Endothelial cell of hepatic sinusoid (primary cell): ENCODE results near the gene MRPL50.

ENCODE experiments used
- in situ Hi-C: cut with HindIII; loops from 2 replicates; pipeline ENCODE4 v1.10.0; 2017; ENCODE audit warnings: low sequenced_read_pairs

Gene MRPL50

DNA sequence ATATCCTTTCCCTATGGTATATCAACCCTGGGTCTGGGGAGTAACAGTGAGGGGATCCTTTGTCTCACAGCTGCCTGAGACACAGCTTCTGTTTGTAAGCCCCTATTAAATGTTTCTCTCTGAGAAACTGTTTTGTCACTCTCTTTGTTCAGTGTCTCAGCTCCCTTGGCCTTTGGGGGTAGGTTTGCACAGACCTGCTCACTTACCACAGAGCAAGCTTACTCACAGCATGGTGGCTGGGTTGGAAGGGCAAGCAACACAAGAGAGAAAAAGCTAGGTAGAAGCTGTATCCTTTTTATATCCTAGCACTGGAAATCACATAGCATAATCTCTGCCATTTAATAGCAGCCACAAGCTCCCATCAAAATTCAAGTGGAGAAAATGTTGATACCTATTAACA is 18.1 kb downstream of the MRPL50 start:
- in situ Hi-C loops = no loop called here

DNA sequence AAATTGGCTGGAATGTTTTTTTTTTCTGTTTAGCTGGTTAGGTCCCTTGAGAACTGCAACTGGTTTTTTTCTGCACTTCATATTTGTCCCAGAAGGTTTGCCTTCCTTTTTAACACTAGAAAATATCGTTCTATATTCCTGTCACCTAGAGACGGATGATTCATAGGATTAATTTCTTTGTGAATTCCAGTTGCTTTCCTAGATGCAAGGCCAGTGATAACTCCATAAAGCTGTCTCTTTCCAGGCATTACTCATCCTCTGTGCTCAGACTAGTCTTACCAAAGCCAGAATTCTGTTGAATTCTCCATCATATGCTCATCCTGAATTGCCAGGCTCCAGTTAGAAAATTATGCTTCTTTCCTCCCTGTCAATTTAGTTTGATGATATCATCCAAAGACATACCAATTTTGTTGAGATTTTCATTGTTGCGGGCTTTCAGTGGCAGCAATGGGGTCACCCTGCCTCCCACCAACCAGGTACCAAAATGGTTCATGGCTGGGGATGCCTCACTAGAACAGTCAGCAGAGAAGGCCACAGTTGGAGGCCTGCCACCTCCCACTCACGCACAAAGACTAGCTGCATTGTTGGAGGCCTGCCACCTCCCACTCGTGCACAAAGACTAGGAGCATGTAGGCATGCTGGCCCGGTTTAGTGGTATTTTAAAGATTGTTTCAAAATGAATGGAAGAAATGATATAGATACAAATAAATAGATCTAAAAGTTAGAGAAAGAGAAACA is 22.1 kb downstream of the MRPL50 start:
- in situ Hi-C loops = no loop called here

DNA sequence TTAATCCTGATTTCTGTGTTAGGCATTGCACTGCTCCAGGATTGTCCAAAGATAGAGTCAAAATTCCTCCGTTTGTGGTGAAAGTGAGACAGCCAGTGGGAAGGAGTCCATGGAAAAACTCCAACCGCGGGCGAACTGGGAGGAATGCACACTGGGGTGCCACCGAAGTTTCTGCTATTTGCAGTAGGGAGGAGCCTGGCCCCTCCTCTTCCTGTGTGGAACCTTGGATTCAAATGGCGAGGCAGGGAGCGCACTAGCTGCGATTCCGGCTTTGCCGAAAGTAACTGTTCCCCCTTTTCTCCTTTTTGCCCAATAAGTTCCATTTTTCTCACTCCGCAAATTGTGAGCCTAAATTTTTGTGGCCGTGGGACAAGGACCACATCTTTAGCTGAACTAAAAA is 22.9 kb downstream of the MRPL50 start:
- in situ Hi-C loops = no loop called here

DNA sequence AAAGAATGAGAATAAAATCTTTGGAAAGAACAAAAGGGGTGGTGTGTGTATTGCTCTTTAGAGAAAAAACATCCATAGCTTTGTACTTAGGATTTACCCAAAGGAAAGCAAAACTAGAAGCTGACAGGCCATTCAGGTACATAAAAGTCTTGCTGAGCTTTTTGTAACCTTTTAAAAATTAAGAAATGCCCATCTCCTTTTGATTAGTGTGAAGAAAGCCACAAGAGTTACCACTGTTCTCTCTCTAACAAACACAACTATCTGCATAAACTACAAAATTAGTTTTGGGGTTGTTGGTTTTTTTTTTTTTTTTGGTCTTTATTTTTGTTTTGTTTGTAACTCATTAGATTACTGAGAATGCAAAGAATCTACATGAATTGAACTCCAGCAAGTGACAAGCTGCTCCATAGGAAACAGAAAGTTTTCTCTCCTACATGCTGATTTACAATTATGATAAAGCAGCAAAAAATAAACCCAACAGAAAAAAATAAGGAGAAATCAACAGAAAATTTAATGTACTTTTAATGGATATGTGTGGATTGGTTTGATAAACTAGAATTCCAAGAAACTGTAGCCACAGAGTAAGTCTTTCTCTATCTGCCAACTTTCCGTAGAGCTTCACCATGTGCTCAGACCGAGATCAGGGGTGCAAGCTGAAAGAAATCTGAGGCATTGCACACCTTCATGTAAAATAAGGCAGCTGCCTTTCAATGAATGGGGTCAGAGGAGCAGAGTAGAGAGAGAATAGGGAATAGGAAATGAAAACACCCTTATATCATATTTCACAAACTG is 25.9 kb downstream of the MRPL50 start:
- in situ Hi-C loops = no loop called here

DNA sequence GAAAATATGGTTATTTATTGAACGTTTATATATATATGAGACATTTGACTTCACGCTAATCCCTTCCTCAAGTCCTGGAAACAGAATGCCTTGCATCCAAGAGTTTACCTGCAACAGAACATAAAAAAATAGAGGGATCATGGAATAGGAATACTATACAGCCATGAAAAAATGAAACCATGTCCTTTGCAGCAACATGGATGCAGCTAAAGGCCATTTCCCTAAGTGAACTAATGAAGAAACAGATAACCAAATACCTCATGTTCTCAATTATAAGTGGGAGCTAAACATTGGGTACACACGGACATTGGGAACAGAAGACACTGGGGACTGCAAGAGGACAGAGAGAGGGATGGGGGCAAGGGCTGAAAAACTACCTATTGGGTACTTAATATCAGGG is 26.6 kb downstream of the MRPL50 start:
- in situ Hi-C loops = no loop called here

DNA sequence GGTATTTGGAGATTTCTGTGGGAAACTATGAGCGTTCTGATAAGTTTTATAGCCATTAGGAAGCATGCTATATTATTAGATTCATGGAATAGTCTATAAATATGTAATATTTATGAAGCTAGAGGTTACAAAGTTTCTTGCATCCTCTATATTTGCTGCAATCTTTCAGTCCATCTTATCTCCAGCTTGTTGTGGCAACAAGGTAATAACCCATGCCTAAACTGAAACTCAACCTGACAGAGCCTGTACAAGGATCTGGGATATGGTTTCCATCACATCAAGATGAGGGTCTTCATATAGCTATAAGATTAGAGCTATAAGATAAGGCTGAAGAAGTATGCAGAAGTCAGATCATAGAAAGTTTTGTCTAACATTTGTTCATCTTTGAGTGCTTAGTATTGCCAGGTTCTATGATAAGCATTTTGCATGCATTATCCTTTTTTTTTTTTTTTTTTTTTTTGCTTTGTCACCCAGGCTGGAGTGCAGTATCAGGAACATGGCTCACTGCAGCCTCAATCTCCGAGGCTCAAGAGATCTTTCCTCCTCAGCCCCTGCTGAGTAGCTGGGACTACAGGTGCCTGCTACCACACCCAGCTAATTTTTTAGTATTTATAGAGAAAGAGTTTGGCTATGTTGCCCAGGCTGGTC is 28.4 kb downstream of the MRPL50 start:
- in situ Hi-C loops = no loop called here

DNA sequence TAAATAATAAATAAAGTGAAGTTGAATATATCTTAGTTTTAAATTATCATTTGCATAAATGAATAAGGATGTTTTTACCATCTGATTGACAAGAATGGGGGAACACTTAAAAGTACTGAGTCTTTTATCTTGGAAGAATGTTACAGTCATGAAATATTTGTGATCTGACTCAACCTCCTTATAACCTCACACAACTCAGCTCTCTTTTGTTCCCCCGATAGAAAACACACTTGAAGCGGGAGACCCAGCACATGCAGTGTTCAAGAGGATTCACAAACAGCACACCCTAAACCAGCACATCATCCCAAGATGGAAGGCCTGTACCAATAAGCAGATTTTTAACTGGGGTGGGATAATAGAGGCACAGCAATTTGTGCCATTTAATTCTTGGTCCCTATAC is 29.1 kb downstream of the MRPL50 start:
- in situ Hi-C loops = no loop called here

DNA sequence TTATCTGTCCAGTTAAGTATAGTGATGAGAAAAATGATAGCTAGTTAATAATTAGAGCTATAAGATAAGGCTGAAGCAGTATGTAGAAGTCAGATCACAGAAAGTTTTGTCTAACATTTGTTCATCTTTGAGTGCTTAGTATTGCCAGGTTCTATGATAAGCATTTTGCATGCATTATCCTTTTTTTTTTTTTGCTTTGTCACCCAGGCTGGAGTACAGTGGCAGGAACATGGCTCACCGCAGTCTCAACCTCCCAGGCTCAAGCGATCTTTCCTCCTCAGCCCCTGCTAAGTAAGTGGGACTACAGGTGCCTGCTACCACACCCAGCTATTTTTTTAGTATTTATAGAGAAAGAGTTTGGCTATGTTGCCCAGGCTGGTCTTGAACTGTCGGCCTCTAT is 31.1 kb downstream of the MRPL50 start:
- in situ Hi-C loops = no loop called here

DNA sequence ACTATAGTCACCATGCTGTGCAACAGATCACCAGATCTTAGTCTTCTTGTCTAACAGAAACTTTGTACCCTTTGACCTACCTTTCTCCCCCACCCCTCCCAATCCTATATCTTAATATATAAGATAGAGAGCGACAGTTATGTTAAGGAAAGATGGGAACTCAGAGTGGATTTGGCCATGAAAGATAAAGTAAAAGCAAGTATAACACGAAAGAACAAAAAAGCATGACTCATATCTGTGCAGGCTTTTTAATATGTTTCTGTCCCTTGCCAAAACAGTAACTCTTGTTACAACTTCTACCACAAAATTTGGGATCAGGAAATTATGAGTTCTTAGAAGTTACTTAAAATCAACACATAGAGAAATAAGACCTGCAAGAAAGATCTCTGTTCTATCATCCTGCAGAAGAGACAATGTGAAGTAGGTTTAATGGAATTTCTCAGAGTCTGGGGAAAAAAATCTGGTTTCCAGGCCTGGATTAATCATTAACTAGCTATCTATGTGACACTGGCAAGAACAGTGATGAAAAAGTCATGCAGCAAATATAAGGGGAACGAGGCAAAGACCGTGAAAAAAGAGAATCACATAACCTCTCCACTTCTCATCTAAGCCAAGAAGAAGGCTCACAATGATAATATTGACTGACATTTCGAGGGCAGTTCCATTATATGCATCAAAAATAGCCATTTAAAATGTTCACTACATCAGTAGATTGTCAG is 32.2 kb downstream of the MRPL50 start:
- in situ Hi-C loops = no loop called here

DNA sequence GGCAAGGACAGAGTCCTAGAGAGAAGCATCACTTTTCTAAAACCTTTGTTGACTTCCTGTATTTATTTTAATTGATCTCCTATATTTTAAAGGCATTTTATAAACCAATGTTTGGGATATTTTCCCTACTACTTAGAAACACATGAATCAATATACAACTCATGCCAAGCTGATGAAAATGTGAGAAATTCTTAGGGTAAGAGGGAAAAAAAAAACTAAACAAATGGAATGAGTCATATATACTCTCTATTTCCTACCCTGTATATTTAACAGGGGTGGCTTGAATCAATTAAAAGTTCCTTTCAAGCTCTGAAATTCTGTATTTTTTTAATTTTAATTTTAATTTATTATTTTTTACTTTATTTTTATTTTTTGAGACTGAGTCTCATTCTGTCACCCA is 33.2 kb downstream of the MRPL50 start:
- in situ Hi-C loops = no loop called here

DNA sequence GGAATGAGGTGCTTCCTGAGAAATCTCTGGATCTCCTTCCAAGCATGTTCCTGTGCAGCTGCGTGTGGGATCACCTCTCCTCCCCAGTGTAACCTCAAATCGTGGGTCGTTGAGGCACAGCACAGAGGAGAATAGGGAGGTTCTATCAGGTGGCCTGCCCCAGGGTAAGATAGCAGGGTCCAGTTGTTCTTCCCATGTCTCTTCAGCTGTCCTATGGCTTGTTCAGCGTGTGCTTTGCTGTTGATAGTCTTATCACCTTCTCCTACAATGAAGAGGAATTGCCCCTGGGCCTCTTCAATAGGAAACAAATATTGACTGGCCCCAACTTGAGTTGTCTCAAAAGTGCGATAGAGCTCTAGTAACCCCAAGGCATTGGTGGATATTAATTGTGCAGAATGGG is 36.0 kb downstream of the MRPL50 start:
- in situ Hi-C loops = no loop called here

DNA sequence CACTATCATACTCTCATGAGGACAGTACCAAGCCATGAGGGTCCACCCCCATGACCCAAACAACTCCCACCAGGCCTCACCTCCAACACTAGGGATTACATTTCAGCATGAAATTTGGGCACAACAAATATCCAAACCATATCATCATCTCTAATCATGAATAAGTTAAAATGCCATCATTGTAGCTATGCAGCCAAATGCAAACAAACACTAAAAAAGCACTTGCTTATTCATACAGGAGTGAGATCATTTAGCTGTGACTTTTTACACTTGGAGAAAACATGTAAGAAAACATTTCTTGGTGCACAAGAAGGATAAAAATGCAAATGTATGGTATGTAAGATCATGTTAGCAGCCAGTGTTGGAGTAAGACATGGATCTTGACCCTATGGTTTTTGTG is 37.8 kb downstream of the MRPL50 start:
- in situ Hi-C loops = no loop called here

DNA sequence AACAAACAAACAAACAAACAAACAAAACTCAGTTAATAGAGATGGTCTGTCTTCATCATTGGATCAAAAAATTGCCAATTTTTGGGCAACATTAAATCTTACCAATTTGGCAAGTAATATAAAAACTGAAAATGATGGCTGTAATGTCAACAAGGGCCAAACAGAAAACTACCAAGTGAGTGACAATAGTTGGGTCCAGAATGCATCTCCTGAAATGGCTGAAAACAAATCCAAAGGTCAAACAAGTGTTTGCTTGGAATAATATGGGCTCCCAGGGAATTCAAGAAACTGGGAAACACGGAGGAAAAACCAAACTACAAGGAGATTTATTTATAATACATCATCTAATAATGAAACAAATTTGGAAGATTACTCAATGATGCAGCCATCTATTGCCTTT is 38.7 kb downstream of the MRPL50 start:
- in situ Hi-C loops = no loop called here

DNA sequence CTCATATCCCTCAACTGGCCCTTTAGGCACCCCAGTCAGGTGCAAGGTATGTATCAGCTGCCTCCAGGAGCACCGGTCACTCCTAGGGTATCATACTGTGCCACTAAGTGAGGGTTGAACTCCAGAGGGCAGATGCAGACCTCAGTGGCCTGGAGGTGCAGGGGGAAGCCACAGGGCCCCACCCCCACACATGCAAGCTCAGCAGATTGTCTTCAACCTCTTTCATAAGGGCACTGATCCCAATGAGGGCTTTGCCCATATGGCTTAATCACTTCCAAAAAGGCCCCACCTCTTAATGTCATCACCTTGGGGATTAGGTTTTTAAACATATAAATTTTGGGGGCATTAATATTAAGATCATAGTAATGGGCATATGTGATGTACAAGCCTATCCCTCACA is 41.8 kb downstream of the MRPL50 start:
- in situ Hi-C loops = no loop called here

DNA sequence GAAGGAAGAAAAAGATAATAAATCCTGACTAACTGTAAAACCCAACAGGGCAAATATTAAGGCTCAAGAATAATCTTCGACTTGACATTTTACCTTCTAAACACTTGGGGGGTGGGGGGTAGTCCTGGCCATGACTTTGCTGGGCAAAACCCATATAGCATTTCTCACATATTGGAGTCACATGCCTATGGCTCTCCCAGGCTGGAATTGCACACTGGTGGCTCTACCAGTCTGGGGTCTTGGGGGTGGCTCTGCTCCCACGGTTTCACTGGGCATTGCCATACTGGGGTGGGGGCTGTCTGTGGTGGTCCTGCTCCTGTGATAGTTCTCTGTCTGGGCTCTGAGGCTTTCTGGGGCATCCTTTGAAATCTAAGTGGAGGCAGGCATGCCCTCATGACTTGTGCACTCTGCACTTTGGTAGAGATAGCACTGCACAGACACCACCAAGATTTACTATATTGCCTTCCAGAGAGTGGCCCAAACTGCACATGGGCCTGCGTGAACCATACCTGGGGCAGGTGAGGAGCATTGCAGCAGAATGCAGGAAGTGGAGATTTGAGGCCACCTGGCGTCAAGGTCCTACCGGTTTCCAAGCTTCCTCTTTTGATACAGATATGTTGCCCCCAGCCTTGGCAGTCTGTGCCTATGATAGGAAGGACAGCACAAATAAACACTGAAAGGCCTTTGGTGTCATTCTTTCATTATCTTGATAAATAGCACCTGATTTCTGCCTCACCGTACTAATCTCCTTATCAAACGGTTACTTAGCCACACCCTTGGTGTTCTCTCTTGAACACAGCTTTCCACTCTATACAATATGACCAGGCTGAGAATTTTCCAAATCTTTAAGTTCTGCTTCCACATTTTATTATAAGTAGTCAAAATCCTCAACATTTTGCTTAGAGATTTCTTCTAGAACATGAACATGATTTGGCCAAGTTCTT is 43.4 kb downstream of the MRPL50 start:
- in situ Hi-C loops = no loop called here

DNA sequence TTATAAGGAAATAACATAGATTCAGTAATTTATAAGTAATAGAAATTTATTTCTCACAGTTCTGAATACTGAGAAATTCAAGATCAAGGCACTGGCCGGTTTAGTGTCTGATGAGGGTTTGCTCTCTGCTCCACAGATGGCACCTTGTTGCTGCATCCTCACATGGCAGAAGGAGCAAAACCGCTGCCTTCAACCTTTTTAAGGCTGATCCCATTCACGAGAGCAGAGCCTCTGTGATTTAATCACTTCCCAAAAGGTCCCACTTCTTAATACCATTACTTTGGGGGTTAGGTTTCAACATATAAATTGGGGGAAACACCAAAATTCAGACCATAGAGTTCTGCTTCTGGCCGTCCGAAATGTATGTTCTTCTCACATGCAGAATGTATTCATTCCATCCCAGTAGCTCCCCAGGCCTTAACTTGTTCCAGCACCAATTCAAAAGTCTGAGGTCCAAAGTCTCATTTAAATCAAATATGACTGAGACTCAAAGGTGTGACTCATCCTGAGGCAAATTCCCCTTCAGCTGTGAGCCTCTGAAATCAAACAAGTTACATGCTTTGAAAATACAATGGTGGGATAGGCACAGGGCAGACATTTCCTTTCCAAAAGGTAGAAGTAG is 44.2 kb downstream of the MRPL50 start:
- in situ Hi-C loops = no loop called here

DNA sequence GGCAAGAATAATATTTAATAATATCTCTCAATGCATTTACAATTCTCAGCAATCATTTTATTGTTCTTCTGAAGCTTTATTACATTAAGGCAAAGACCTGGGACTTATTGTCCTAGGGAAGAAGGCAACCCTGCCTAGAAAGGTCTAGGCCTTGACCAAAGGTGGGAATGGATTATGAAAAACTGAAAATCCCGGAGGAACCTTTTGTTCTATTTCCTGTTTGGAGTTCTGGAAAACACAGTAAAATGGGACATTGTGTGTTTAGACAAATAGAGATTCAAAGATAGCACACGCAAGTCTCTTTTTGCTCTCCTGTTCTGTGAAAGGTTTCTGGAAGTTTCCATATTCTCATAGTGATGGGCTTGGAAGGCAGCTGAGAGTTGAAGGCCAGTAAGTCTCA is 44.7 kb downstream of the MRPL50 start:
- in situ Hi-C loops = no loop called here

DNA sequence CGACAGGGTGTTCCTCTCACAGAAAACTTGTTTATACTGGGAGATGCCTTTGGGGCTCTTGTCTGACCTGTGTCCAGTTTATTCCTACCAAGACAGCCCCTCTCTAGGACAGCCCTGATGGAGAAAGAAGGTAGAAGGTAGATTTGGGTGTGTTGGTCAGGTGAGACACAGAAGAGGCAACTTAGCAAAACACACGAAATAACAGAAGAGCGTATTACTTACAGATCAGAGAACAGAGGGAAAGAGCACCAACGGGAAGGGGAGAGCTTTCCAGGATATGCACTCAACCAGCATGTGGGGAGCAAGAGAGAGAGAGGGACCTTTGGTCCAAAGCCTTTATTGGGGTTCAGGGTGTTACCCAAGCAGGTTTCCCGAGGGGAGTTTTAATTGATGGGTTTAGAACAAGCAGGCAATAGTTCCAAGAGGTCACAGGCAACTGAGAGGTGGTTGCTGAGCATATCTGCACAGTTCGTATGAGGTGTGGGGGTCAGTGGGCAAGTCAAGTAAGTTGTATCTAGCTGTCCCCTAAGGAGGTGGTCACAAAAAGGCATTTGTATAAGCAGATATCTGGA is 45.4 kb downstream of the MRPL50 start:
- in situ Hi-C loops = no loop called here

DNA sequence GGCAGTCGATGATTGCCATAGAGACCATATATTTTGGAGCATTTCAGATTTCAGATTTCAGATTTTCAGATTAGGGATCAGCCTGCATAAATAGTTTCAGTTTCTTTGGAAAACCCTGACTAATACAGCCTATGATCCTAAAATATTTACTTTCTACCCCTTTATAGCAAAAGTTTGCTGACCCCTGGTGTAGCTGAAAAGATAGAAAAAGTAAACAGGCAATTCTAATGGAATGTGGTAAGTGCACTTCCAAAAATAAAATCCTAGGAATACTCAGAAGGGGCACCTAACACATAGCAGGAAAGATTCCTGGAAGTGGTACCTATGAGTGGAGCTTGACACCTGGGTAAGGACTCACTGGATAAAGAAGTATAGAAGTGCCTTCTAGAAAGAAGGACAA is 48.1 kb downstream of the MRPL50 start:
- in situ Hi-C loops = no loop called here

DNA sequence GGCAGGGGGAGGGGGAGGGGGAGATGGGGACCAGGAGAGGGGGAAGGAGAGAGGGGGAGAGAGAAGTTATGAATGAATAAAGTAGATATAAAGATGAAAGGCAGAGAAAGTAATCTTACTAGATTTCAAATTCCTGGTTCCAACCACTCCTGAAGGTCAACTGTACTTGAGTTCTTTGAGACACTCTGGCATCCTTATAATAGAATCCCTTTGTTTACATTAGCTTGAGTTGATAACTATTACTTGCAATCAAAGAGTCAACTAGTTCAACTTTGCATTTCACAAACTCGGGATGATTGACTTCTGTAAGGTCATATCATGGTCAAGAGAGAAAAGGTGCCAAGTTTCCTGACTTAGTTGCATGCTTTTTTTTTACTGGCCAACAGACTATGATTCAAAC is 55.8 kb downstream of the MRPL50 start:
- in situ Hi-C loops = no loop called here
